GM04503 (cell line): ENCODE measurements around the gene C11orf24.
"Not testable (repeated sequence)": the region's sequence is repeated elsewhere in the genome, so short reads cannot be mapped to it uniquely, and the experiment has no call there.

Experiments
- DNase-seq: peaks from one replicate; pipeline ENCODE4 v3.0.0-alpha.2; 2012; ENCODE audit warnings: low read depth

C11orf24 gene

DNA sequence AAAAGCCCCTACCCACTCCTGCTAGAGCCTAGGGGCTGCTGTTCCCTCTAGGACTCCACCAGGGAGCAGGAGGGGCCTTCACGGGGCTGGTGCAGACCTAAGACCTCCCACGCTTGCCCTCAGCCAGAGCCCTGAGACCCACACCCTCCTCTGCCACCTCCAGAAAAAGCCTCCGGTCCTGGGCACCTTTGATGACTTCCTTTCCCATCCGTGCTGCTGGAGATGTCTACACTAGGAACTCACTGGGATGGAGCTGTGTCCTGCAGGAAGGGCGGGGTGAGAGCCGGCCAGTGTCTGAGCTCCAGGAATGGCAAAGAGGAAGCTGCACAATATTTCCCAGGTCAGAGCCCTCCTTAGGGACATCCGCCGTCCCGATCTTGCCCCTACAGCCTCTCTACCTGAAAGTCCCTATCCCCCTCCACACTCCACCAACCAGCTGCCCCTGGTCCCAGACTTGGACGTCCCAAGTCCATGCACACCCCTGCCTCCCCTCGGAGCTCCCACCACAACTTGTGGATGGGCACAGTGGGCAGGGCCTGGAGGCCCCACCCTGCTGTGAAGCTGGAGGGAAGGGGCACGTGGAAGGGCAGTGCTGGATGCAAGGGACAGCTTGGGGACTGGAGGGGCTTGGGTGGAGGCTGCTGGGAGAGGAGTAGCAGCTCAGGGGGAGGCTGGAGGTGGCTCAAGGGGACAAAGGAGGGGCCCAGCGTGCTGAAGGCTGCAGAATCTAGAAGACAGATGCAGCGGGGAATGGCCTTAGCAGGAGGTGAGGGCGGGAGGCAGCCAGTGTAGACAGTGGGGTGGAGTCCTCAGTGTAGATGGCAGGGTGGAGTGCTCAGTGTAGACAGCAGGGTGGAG, 27.1 kb upstream of the C11orf24 start:
- no peak for DNase-seq

- no peak for DNase-seq
Measured at GRCh38 chr11:68297812-68298658, 26.3 kb upstream of the C11orf24 start.

DNA sequence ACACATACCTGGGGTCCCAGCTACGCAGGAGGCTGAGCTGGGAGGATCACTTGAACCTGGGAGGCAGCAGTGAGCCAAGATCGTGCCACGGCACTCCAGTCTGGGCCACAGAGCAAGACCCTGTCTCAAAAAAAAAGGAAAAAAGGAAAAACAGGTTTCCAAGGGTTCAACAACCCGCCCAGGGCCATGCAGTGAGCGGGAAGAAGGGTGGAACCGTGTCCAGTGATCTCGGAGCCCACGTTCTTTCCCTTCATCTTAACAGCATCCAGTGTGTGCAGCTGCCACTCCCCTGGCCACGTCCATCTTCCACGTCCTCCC, 25.7 kb upstream of the C11orf24 start:
- no peak for DNase-seq

GRCh38 chr11:68297052-68297378, 25.2 kb upstream of the C11orf24 start:
- DNase-seq: no peak

GRCh38 chr11:68296344-68297051, 24.7 kb upstream of the C11orf24 start:
- no peak for DNase-seq

DNA sequence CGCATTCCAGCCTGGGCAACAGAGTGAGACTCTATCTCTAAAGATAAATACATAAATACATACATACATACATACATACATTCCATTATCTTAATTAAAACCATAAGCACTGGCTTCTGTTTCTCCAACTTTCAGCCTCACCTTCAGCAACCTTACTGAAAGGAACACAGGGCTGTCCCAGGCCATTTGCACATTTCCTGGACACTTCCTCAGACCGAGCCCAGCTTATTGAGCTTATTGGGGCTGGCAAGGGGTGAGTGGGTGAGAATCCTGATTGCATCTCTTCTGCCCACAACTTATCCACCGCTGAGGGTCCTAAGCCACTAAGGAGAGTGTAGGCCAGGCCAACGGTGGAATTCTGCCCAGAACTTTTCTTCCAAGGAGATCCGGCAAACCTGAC, 24.2 kb upstream of the C11orf24 start:
- no peak for DNase-seq

DNA sequence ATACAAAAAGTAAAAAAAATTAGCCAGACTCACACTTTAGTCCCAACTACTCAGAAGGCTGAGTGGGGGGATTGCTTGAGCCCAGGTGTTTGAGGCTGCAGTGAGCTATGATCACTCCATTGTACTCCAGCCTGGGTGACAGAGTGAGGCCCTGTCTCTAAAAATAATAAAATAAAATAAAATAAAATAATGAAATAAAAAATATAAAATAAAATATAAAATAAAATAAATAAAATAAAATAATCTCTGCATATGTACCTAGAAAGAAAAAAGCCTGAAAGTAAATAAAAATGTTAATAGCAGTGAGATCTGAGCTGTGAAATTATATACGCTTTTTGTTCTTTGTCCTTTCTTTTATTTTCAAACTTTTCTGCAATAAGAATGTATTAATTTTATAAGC, 23.5 kb upstream of the C11orf24 start:
- no peak for DNase-seq

- no peak for DNase-seq
Measured at GRCh38 chr11:68293708-68294107, 21.9 kb upstream of the C11orf24 start.

- DNase-seq: no peak
Measured at GRCh38 chr11:68289456-68289855, 17.7 kb upstream of the C11orf24 start.

DNA sequence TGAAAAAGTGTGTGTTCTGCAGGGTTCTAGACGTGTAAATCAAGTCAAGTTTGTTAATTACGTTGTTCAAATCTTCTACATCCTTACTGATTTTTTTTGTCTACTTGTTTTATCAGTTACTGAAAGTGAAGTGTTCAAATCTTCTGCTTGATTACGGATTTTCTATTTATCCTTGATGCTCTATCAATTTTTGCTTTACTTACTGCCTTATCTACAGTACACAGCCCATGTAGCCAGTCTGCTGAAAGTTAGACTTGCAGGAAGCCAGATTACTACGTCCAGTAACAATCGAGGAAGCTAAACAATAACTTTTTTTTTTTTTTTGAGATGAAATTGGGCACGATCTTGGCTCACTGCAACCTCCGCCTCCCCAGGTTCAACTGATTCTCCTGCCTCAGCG, 15.6 kb upstream of the C11orf24 start:
- no peak for DNase-seq

DNA sequence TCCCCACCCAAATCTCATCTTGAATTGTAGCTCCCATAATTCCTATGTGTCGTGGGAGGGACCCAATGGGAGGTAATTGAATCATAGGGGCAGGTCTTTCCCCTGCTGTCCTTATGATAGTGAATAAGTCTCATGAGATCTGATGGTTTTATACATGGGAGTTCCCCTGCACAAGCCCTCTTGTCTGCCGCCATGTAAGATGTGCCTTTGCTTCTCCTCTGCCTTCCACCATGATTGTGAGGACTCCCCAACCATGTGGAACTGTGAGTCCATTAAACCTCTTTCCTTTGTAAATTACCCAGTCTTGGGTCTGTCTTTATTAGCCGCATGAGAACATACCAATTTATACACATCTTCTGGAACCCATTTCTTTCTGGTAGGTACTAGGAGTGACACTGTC, 12.8 kb upstream of the C11orf24 start:
- DNase-seq: not testable (repeated sequence)

DNA sequence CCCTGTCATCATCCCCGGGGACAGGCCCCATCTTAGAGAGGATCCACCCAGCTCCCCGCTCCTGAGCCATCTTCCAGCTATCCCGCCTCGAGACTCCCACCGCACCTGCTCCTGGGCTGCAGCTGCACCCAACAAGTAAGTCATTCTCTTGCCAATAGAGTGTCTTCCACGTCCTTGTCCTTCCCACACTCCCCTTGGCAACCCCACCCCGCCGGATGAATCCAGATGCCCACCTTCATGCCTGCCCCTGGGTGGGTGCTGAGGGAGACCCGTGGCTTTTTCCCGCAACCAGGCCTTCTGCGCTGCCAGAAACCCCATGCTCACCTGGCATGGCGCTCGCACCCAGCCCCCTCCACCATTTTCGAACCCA, 11.1 kb upstream of the C11orf24 start:
- no peak for DNase-seq

DNA sequence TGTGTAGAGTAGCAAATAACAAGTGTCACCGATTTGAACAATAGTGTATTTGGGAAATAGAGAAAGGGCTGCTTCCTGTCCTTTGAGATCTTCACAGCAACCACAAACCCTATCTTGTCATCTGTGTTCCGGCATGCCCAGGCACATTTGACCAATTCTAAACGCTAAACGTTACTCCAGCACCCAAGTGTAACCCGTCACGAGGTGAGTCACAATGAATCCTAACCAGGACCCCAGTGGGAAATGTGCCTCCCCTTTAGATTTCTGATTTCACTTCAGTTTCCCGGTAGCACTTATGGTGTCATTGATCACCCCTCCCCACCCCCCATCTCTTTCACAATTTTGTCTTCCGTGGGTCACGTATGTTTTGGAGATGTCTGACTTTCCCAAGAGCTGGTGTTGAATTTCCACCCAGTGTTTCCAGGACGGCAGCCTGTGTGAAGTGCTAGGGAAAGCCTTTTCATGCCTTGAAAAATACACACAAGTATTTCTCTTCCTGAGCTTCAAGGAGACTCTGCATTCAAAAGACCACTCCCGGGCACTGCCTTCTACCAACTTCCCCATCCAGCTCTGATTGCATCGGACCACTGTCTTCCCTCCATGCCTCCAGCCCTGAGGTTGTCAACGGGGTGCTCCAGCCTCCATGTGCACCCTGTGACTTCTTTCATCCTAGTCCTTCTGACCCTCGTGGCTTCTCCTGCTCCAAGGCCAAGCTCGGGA, 10.5 kb upstream of the C11orf24 start:
- DNase-seq: no peak

DNA sequence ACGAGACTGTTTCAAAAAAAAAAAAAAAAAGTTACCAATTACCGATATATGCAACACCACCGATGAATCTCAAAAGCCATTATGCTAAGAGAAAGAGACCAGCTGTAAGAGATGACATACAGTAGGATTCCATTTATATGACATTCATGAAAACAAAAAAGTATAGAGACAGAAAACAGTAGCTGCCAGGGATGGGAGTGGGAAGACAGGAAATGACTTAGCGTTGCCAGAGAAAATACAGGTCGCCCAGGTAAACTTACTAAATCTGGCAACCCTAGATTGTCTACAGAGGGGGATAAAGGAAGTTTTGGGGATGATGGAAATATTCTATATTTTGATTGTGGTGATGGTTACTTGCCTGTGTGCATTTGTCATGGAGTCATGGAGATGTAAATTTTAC, 7.9 kb upstream of the C11orf24 start:
- DNase-seq: no peak

GRCh38 chr11:68276861-68277260, 5.1 kb upstream of the C11orf24 start:
- DNase-seq: no peak

- DNase-seq: no peak
Measured at GRCh38 chr11:68275721-68276507, 4.1 kb upstream of the C11orf24 start.

GRCh38 chr11:68274306-68274705, 2.5 kb upstream of the C11orf24 start:
- DNase-seq: no peak

DNA sequence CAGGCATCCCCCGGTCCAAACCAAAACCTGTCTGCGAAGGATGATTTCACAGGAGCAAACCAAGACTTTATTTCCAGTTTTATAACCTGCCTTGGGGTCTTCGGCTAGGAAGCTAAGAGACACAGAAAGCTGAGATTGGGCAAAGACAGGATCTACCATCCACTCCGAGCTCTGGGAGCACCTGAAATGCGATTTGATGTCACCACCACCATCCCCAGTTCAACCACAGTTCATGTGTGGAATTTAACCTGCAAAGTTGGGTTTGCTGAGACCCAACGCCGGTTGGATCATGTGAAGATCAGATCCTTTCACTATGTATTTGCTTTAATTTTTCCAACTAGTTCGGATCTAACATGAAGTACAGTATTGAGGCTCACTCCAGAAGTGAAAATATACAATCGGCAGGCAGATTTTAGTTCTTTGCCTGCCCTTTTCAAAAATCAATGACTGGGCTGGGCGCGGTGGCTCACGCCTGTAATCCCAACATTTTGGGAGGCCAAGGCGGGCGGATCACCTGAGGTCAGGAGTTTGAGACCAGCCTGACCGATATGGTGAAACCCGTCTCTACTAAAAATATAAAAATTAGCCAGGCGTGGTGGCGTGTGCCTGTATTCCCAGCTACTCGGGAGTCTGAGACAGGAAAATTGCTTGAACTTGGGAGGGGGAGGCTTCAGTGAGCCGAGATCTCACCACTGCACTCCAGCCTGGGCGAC, 1.4 kb upstream of the C11orf24 start:
- no peak for DNase-seq

GRCh38 chr11:68271023-68271780, 571 bp downstream of the C11orf24 start:
- DNase-seq: no peak
